K562 (cell line): ENCODE data around the gene DOK4.

Experiments used
- HDAC6 ChIP-seq: IDR thresholded peaks from 2 replicates; pipeline ENCODE4 v1.6.1; 2012; ENCODE audit warnings: low read depth, mild to moderate bottlenecking, control low read depth, inconsistent platforms, low read length, moderate library complexity
- NFRKB ChIP-seq: fragments of 450-650 bp; IDR thresholded peaks from 2 replicates; pipeline ENCODE4 v1.6.1; 2016; ENCODE audit warnings: low read depth
- RFX5 ChIP-seq: IDR thresholded peaks from 2 replicates; pipeline ENCODE4 v1.6.1; 2011; ENCODE audit warnings: low read depth, mild to moderate bottlenecking, improper control_type of control experiment, low read length
- ZZZ3 ChIP-seq: fragments of 450-650 bp; IDR thresholded peaks from 2 replicates; pipeline ENCODE4 v1.6.1; 2016; ENCODE audit warnings: antibody characterized with exemption, mild to moderate bottlenecking, moderate library complexity
- TF ChIP-seq, protein P1 (sequence below): fragments of 450-650 bp; formaldehyde crosslinking; IDR thresholded peaks from 2 replicates; pipeline ENCODE4 v1.4.0; 2020; ENCODE audit warnings: mild to moderate bottlenecking, moderate library complexity

DNA sequence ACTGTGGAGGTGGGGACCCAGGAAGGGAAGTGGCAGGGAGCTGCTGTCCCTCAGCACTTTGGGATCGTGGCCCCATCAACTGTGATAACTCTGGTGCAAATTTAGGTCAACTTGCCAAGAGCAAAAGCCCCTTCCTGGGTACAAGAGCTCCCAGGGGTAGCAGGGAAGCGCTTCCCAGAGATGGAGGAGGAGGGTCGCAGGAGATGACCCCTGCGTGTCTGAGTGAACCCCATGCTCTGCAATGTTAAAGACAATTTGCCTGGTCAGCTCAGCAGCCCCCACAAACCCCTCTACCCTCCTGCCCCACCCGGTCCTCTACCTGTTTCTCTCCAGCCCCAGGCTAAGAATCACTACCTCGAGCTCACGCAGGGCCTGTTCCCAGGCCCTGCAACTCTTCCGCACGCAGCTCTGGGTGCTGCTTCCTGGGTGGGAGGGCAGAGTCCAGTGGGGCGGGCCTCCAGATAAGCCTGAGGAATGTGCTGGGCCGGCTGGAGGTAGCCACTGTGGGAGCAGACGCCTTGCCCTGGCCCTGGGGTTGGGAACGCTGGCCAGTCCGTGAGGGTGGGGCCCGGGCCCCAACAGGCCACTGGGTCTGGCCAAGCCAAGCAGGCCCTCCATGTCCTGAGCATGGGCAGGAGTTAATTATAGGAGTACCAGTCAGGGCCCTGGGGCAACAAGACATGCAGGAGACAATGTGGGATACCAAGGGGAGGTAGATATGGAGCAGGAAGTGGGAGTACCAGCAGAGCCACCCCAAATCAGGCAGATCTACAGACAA, 6.1 kb downstream of the DOK4 start:
- no peak for TF ChIP-seq ZZZ3
- no peak for TF ChIP-seq RFX5
- no peak for TF ChIP-seq HDAC6
- TF ChIP-seq NFRKB, result no peak
- TF ChIP-seq, protein P1, sequence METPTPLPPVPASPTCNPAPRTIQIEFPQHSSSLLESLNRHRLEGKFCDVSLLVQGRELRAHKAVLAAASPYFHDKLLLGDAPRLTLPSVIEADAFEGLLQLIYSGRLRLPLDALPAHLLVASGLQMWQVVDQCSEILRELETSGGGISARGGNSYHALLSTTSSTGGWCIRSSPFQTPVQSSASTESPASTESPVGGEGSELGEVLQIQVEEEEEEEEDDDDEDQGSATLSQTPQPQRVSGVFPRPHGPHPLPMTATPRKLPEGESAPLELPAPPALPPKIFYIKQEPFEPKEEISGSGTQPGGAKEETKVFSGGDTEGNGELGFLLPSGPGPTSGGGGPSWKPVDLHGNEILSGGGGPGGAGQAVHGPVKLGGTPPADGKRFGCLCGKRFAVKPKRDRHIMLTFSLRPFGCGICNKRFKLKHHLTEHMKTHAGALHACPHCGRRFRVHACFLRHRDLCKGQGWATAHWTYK (CRISPR knock-in tag), result no peak
